ENCODE measurements around the gene TSKS.

DNA sequence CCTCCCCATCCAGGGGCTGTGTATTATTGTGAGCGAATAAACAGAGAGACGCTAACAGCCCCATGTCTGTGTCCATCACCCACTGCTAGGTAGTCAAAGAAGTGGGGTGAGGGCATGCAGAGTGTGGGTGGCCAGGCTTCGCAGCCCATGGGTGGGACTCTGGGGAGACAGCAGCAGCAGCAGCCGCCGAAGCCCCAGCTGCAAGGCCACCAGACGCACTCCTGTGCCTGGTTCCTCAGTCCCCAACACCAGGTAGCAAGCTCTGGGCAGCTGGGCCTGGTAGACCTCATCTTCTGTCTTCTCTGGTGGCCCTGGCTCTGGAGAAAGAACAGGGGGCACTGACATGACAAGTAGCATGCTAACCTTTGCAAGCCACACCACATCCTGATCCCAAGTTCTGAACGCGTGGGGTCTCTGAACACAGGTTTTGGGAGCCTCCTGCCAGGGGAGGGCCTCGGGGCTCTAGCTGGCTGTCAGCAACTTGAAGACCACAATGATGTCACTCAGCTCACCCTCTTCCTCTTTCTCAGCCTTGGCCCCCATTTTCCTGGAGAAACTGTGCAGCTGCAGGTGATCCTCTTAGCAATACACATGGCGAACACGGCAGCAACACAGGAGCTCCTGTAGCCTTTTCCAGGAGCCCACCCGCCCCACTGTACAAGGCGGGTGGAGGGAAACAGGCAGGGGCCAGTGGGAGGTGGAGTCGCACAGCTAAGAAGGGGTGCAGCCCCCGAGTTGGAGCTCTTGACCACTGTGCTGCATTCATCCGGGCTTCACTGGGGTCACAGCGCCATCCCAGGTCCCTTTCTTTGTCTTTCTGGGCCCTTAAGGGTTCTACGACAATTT lies 44.2 kb upstream of the TSKS start:
- TF ChIP-seq, protein P1, sequence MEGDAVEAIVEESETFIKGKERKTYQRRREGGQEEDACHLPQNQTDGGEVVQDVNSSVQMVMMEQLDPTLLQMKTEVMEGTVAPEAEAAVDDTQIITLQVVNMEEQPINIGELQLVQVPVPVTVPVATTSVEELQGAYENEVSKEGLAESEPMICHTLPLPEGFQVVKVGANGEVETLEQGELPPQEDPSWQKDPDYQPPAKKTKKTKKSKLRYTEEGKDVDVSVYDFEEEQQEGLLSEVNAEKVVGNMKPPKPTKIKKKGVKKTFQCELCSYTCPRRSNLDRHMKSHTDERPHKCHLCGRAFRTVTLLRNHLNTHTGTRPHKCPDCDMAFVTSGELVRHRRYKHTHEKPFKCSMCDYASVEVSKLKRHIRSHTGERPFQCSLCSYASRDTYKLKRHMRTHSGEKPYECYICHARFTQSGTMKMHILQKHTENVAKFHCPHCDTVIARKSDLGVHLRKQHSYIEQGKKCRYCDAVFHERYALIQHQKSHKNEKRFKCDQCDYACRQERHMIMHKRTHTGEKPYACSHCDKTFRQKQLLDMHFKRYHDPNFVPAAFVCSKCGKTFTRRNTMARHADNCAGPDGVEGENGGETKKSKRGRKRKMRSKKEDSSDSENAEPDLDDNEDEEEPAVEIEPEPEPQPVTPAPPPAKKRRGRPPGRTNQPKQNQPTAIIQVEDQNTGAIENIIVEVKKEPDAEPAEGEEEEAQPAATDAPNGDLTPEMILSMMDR (IDR thresholded peaks at IDR 0.05 in 2 of 3, conservative IDR thresholded peaks at IDR 0.05 in 1 of 3; ENCODE audit: borderline replicate concordance in 1 of 3, insufficient read depth in 1 of 3, low read depth in 2 of 3, low read length in 2 of 3), result no peak
- TF ChIP-seq POLR2AphosphoS5 (IDR thresholded peaks at IDR 0.05; ENCODE audit: low read depth, low read length) (no peak), JUND (IDR thresholded peaks at IDR 0.05) (no peak), FOSL1 (IDR thresholded peaks at IDR 0.05; ENCODE audit: low read depth) (no peak), CEBPB (IDR thresholded peaks at IDR 0.05; ENCODE audit: low read depth) (no peak), EZH2 (IDR thresholded peaks at IDR 0.05) (no peak), POLR2A (IDR thresholded peaks at IDR 0.05; ENCODE audit: borderline replicate concordance, extremely low read depth, insufficient read depth, insufficient read length) (no peak), RAD21 (IDR thresholded peaks at IDR 0.05; ENCODE audit: low read depth) (no peak)
